ENCODE results near the gene CCDC197.

DNA sequence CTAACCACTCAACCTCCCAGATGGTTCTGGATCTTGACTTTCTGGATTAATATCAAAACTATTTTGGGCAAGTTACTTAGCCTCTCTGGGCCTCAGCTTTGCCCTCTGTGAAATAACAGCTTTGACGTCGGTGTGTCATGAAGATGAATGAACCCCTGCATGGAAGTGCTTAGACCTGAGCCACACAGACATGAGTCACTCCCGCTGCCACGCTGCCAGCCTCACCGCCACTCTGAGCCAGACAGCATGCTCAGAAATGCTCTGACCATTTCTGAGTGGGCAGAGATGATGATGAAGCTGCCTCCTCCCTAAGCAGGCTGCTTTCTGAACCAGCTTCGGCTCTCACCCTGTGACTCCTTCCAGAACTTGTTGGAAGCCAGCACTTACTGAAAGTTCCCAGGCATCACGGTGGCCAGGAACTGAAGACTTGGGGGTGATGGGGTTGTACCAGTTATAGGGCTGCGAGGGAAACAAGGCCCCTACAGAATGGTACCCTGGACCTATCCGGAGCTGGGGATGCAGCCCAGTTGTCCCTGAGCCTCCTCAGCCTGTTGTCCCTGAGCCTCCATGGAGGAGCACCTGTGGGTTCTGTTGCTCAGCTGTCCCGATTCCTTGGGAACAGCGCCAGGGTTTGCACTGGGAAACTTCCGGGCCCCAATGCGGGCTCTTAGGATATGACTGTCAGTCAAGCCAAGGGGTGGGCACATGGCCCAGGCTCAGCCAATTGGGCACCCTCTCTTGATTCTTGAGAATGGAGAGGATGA lies 2.0 kb upstream of the CCDC197 start:
- TF ChIP-seq POLR2A (IDR thresholded peaks at IDR 0.05; ENCODE audit: low read depth) = no peak
- TF ChIP-seq CTCF (IDR thresholded peaks at IDR 0.05) = no peak
- peak; percentile 80 to 87 for TF ChIP-seq POLR2AphosphoS5 (IDR thresholded peaks at IDR 0.05)

All from esophagus muscularis mucosa (tissue), 3 donors.